ENCODE data around the gene LPCAT1.
"Not testable (repeated sequence)": the region's sequence is repeated elsewhere in the genome, so short reads cannot be mapped to it uniquely, and the experiment has no call there.

The LPCAT1 gene

DNA sequence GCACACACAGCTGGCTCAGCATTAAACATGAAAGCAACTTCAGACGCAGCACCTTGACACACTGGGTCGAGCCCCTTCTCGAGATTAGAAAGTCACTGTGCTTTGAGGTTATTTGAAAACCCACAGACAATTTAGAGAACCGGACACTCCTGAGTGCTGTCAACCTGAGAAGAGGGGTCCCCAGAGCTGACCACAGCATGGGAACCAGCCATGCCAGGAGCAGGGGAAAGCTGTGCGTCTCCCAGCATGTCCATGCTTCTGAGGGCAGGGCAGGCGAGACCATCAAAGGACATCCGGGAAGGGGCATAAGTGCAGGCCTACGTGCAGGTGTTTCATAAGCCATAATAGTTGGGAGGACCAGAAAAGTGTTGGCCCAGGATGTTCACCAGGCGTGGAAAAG is 99.0 kb downstream of the LPCAT1 start:
- no peak for ATAC-seq
- TF ChIP-seq CSDC2 (CRISPR knock-in tag; IDR thresholded peaks at IDR 0.05) (no peak), OSR1 (CRISPR knock-in tag; IDR thresholded peaks at IDR 0.05) (no peak), RARB (CRISPR knock-in tag; IDR thresholded peaks at IDR 0.05) (no peak), ZFP30 (CRISPR knock-in tag; IDR thresholded peaks at IDR 0.05) (no peak), BACH2 (CRISPR knock-in tag; IDR thresholded peaks at IDR 0.05; ENCODE audit: borderline replicate concordance) (no peak), ISL1 (CRISPR knock-in tag; IDR thresholded peaks at IDR 0.05) (no peak), TOX (CRISPR knock-in tag; IDR thresholded peaks at IDR 0.05; ENCODE audit: borderline replicate concordance) (no peak), ARNTL (CRISPR knock-in tag; IDR thresholded peaks at IDR 0.05; ENCODE audit: borderline replicate concordance, low read depth) (no peak), ZFP3 (CRISPR knock-in tag; IDR thresholded peaks at IDR 0.05) (no peak), TCF4 (CRISPR knock-in tag; IDR thresholded peaks at IDR 0.05; ENCODE audit: borderline replicate concordance) (no peak), PPARA (CRISPR knock-in tag; IDR thresholded peaks at IDR 0.05; ENCODE audit: borderline replicate concordance) (no peak), ZNF565 (CRISPR knock-in tag; conservative IDR thresholded peaks at IDR 0.05; ENCODE audit: low read depth) (no peak), ZNF8 (CRISPR knock-in tag; IDR thresholded peaks at IDR 0.05) (no peak), ZC3H10 (CRISPR knock-in tag; IDR thresholded peaks at IDR 0.05) (no peak), ESRRG (CRISPR knock-in tag; IDR thresholded peaks at IDR 0.05) (no peak)
- TF ChIP-seq, protein P1, sequence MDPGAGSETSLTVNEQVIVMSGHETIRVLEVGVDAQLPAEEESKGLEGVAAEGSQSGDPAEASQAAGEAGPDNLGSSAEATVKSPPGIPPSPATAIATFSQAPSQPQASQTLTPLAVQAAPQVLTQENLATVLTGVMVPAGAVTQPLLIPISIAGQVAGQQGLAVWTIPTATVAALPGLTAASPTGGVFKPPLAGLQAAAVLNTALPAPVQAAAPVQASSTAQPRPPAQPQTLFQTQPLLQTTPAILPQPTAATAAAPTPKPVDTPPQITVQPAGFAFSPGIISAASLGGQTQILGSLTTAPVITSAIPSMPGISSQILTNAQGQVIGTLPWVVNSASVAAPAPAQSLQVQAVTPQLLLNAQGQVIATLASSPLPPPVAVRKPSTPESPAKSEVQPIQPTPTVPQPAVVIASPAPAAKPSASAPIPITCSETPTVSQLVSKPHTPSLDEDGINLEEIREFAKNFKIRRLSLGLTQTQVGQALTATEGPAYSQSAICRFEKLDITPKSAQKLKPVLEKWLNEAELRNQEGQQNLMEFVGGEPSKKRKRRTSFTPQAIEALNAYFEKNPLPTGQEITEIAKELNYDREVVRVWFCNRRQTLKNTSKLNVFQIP (CRISPR knock-in tag; IDR thresholded peaks at IDR 0.05; ENCODE audit: borderline replicate concordance, low read depth): no peak
- TF ChIP-seq, protein P2, sequence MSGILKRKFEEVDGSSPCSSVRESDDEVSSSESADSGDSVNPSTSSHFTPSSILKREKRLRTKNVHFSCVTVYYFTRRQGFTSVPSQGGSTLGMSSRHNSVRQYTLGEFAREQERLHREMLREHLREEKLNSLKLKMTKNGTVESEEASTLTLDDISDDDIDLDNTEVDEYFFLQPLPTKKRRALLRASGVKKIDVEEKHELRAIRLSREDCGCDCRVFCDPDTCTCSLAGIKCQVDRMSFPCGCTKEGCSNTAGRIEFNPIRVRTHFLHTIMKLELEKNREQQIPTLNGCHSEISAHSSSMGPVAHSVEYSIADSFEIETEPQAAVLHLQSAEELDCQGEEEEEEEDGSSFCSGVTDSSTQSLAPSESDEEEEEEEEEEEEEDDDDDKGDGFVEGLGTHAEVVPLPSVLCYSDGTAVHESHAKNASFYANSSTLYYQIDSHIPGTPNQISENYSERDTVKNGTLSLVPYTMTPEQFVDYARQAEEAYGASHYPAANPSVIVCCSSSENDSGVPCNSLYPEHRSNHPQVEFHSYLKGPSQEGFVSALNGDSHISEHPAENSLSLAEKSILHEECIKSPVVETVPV (CRISPR knock-in tag; IDR thresholded peaks at IDR 0.05): no peak
- TF ChIP-seq, protein P3, sequence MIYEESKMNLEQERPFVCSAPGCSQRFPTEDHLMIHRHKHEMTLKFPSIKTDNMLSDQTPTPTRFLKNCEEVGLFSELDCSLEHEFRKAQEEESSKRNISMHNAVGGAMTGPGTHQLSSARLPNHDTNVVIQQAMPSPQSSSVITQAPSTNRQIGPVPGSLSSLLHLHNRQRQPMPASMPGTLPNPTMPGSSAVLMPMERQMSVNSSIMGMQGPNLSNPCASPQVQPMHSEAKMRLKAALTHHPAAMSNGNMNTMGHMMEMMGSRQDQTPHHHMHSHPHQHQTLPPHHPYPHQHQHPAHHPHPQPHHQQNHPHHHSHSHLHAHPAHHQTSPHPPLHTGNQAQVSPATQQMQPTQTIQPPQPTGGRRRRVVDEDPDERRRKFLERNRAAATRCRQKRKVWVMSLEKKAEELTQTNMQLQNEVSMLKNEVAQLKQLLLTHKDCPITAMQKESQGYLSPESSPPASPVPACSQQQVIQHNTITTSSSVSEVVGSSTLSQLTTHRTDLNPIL (CRISPR knock-in tag; IDR thresholded peaks at IDR 0.05; ENCODE audit: low read depth): no peak
- TF ChIP-seq, protein P4, sequence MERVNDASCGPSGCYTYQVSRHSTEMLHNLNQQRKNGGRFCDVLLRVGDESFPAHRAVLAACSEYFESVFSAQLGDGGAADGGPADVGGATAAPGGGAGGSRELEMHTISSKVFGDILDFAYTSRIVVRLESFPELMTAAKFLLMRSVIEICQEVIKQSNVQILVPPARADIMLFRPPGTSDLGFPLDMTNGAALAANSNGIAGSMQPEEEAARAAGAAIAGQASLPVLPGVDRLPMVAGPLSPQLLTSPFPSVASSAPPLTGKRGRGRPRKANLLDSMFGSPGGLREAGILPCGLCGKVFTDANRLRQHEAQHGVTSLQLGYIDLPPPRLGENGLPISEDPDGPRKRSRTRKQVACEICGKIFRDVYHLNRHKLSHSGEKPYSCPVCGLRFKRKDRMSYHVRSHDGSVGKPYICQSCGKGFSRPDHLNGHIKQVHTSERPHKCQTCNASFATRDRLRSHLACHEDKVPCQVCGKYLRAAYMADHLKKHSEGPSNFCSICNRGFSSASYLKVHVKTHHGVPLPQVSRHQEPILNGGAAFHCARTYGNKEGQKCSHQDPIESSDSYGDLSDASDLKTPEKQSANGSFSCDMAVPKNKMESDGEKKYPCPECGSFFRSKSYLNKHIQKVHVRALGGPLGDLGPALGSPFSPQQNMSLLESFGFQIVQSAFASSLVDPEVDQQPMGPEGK (CRISPR knock-in tag; IDR thresholded peaks at IDR 0.05; ENCODE audit: borderline replicate concordance): no peak

DNA sequence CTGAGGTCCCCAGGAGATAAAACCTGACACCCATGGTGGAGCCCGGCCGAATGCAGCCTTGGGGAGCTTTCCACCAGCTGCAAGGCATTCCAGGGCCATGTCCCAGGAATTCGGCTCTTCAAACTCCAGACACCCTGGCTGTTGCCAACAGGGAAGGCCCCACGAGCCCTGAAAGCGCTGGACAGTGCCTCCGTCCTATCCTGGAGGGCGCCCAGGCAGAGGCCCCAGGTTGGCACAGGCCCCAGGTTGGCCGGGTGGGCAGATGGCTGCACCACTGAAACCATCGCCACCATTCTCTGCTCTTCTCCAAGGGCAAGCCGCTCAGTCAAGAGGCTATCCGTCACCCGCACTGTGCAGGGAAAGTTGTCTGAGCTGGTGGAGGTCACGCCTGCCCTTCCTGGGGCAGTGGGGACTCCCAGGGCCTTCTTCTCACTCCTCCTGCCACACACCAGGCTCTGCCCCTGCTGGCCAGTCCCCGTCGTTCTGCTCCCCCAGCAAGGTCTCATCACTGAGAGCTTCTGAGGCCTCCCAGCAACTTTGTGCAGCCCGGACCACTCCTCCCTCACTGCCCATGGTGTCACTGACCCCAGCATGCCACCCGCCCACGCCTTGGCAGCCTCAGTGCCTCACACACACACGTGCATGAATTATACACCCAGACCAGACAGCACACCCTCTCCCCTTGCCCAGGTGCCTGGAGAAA is 99.7 kb downstream of the LPCAT1 start:
- TF ChIP-seq PPARA (CRISPR knock-in tag; IDR thresholded peaks at IDR 0.05; ENCODE audit: borderline replicate concordance) (no peak), RARB (CRISPR knock-in tag; IDR thresholded peaks at IDR 0.05) (no peak), SNAI2 (CRISPR knock-in tag; IDR thresholded peaks at IDR 0.05) (no peak), OSR1 (CRISPR knock-in tag; IDR thresholded peaks at IDR 0.05) (no peak), ZFP30 (CRISPR knock-in tag; IDR thresholded peaks at IDR 0.05) (no peak)
- no peak for ATAC-seq

DNA sequence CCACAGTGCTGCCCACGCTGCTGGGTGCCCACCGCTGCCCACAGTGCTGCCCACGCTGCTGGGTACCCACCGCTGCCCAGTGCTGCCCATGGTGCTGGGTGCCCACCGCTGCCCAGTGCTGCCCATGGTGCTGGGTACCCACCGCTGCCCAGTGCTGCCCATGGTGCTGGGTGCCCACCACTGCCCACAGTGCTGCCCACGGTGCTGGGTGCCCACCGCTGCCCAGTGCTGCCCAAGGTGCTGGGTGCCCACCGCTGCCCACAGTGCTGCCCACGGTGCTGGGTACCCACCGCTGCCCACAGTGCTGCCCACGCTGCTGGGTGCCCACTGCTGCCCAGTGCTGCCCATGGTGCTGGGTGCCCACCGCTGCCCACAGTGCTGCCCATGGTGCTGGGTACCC is 101.2 kb downstream of the LPCAT1 start:
- not testable (repeated sequence) for ATAC-seq

DNA sequence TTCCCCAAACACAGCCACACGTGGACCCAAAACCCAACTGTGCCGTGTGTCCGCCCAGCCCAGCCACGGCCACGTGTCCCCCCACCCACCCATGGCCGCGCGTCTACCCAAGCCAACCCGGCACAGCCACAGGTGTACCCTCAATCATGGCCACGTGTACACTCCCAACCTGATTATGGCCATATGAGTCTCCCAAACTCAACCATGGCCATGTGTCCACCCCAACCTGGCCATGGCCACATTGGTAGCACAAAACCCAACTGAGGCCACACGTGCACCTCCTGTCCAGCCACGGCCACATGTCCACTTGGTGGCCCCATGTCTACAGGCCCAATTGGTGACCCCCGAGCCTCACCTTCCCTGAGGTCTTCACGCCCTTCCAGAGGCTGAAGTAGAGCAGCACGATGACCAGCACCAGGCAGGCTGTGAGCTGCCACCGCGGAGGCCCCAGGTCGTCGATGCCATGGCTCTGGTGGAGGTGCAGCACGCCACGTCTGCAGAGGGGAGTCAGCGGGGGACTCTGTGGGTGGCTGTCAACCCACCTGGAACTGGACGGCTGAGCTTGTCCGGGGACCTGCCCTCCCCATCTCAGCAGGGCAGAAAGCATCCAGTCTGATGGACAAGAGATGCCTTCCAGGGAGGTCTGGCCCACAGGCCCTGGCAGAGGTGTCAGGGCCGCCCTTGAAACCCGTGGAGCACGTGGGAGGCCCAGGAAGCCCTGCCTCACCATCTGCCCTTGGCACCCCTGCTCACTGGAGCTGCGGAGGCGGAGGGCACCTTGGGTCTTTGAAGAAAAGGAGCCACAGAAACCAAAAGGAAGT is 102.0 kb downstream of the LPCAT1 start:
- ATAC-seq: no peak
- TF ChIP-seq ISL1 (CRISPR knock-in tag; IDR thresholded peaks at IDR 0.05): no peak
- TF ChIP-seq SNAI2 (CRISPR knock-in tag; IDR thresholded peaks at IDR 0.05): no peak
- TF ChIP-seq, protein P5, sequence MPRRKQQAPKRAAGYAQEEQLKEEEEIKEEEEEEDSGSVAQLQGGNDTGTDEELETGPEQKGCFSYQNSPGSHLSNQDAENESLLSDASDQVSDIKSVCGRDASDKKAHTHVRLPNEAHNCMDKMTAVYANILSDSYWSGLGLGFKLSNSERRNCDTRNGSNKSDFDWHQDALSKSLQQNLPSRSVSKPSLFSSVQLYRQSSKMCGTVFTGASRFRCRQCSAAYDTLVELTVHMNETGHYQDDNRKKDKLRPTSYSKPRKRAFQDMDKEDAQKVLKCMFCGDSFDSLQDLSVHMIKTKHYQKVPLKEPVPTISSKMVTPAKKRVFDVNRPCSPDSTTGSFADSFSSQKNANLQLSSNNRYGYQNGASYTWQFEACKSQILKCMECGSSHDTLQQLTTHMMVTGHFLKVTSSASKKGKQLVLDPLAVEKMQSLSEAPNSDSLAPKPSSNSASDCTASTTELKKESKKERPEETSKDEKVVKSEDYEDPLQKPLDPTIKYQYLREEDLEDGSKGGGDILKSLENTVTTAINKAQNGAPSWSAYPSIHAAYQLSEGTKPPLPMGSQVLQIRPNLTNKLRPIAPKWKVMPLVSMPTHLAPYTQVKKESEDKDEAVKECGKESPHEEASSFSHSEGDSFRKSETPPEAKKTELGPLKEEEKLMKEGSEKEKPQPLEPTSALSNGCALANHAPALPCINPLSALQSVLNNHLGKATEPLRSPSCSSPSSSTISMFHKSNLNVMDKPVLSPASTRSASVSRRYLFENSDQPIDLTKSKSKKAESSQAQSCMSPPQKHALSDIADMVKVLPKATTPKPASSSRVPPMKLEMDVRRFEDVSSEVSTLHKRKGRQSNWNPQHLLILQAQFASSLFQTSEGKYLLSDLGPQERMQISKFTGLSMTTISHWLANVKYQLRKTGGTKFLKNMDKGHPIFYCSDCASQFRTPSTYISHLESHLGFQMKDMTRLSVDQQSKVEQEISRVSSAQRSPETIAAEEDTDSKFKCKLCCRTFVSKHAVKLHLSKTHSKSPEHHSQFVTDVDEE (CRISPR knock-in tag; IDR thresholded peaks at IDR 0.05): no peak
- TF ChIP-seq ZNF70 (CRISPR knock-in tag; IDR thresholded peaks at IDR 0.05): no peak
- TF ChIP-seq PPARA (CRISPR knock-in tag; IDR thresholded peaks at IDR 0.05; ENCODE audit: borderline replicate concordance): no peak
- TF ChIP-seq, protein P1 (CRISPR knock-in tag; IDR thresholded peaks at IDR 0.05; ENCODE audit: borderline replicate concordance, low read depth): no peak
- TF ChIP-seq BACH2 (CRISPR knock-in tag; IDR thresholded peaks at IDR 0.05; ENCODE audit: borderline replicate concordance): no peak
- TF ChIP-seq, protein P2 (CRISPR knock-in tag; IDR thresholded peaks at IDR 0.05): no peak
